Osteoblast (primary cell): ENCODE results near the gene TNFAIP8L1. TPM values are rescaled to one million over a fixed set of nuclear protein-coding genes. Genes with fewer than 3 reads are reported as not detected.
"Not testable (repeated sequence)": the region's sequence is repeated elsewhere in the genome, so short reads cannot be mapped to it uniquely, and the experiment has no call there.

Source experiments
- DNase-seq: peaks from one replicate; pipeline ENCODE4 v3.0.0; 2011; ENCODE audit warnings: low spot score, mixed read lengths; ENCODE audit not compliant: insufficient read length; ENCODE audit errors: missing footprints
- H2AFZ ChIP-seq: 2 replicates; pipeline ENCODE4 v1.6.0; 2011; ENCODE audit warnings: mild to moderate bottlenecking, low read length
- H3K27ac ChIP-seq: 2 replicates; pipeline ENCODE4 v1.5.1; 2011; ENCODE audit warnings: mild to moderate bottlenecking, low read depth, low read length, moderate library complexity
- H3K27me3 ChIP-seq: 2 replicates; pipeline ENCODE4 v1.6.0; 2012; ENCODE audit warnings: mild to moderate bottlenecking, control low read depth, inconsistent platforms, low read length, moderate library complexity; ENCODE audit not compliant: insufficient read depth
- H3K36me3 ChIP-seq: 2 replicates; pipeline ENCODE4 v1.5.1; 2011; ENCODE audit warnings: mild to moderate bottlenecking, low read length, control low read depth, moderate library complexity; ENCODE audit not compliant: insufficient read depth
- H3K4me1 ChIP-seq: 2 replicates; pipeline ENCODE4 v1.5.1; 2011; ENCODE audit warnings: mild to moderate bottlenecking, low read length, control low read depth, moderate library complexity; ENCODE audit not compliant: insufficient read depth
- H3K4me2 ChIP-seq: 2 replicates; pipeline ENCODE4 v1.6.0; 2011; ENCODE audit warnings: mild to moderate bottlenecking, low read length; ENCODE audit not compliant: insufficient read depth
- H3K4me3 ChIP-seq: fragments of 200-600 bp; sonication (generic); 3 replicates; pipeline ENCODE4 v1.5.1; 2012; ENCODE audit warnings: mild to moderate bottlenecking, low read length, inconsistent platforms; ENCODE audit not compliant: insufficient read depth
- H3K79me2 ChIP-seq: 2 replicates; pipeline ENCODE4 v1.6.0; 2012; ENCODE audit warnings: mild to moderate bottlenecking, low read length, control low read depth, inconsistent platforms; ENCODE audit not compliant: insufficient read depth
- H3K9me3 ChIP-seq: 2 replicates; pipeline ENCODE4 v1.5.1; 2011; ENCODE audit warnings: low read depth, low read length, control low read depth
- H4K20me1 ChIP-seq: 2 replicates; pipeline ENCODE4 v1.6.0; 2012; ENCODE audit warnings: mild to moderate bottlenecking, low read length, control low read depth; ENCODE audit not compliant: insufficient read depth
- total RNA-seq: library from RNA; depleted of rRNA; stranded (reverse); fragments of >200 nt; gene quantifications from 2 replicates; pipeline ENCODE4 v1.2.3, GENCODE V29; 2012
- TF ChIP-seq, protein P1 (sequence below): IDR thresholded peaks from 2 replicates; pipeline ENCODE4 v1.5.1; 2011; ENCODE audit warnings: mild to moderate bottlenecking, low read depth, low read length, moderate library complexity; ENCODE audit errors: extremely low read depth

TNFAIP8L1 gene
- total RNA-seq, 1 donor = 1.8 TPM

DNA sequence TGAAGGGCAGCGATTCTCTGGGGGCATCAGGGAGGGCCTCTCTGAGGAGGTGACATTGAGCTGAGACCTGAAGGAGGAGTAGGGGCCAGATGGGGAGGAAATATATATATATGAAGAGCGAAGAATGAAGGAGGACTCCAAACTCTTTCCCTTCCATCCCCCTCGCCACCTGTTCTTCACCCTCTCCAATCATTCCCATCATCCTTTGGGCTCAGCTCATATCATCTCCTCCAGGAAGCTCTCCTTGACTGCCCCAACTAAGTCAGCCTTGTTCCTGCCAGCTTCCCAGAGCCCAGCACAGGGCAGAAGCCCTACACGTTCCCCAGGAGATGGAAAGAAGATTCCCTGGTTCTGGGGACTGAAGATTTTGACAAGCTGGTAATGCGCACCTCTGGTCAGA, 46.9 kb upstream of the TNFAIP8L1 start:
- H3K4me2 ChIP-seq = no peak overlapping the region
- no peak overlapping the region for H3K27ac ChIP-seq
- no peaks in the 10 kb centered on the region for H4K20me1 ChIP-seq
- H3K79me2 ChIP-seq = no peaks in the 10 kb centered on the region
- H3K36me3 ChIP-seq = no peaks in the 10 kb centered on the region
- H2AFZ ChIP-seq = no peak overlapping the region
- H3K4me3 ChIP-seq = no peak overlapping the region
- peaks cover 16% of the 10 kb centered on the region for H3K27me3 ChIP-seq
- DNase-seq = peak; percentile 37
- TF ChIP-seq, protein P1, sequence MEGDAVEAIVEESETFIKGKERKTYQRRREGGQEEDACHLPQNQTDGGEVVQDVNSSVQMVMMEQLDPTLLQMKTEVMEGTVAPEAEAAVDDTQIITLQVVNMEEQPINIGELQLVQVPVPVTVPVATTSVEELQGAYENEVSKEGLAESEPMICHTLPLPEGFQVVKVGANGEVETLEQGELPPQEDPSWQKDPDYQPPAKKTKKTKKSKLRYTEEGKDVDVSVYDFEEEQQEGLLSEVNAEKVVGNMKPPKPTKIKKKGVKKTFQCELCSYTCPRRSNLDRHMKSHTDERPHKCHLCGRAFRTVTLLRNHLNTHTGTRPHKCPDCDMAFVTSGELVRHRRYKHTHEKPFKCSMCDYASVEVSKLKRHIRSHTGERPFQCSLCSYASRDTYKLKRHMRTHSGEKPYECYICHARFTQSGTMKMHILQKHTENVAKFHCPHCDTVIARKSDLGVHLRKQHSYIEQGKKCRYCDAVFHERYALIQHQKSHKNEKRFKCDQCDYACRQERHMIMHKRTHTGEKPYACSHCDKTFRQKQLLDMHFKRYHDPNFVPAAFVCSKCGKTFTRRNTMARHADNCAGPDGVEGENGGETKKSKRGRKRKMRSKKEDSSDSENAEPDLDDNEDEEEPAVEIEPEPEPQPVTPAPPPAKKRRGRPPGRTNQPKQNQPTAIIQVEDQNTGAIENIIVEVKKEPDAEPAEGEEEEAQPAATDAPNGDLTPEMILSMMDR = no peak
- no peaks in the 10 kb centered on the region for H3K9me3 ChIP-seq
- no peaks in the 10 kb centered on the region for H3K4me1 ChIP-seq

DNA sequence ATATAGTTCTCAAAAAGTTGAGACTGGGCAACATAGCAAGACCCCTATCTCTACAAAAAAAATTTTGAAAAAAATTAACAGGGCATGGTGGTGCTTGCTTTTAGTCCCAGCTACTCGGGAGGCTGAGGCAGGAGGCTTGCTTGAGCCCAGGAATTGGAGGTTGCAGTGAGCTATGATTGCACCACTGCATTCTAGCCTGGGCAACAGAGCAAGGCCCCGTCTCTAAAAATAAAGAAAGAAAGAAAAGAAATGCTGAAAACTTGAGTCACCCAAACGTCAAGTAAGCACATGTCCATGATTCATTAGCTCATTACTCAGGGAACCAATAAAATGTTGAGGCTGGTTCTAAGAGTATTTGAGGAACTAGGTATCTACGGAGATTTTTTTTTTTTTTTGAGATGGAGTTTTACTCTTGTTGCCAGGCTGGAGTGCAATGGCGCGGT, 45.9 kb upstream of the TNFAIP8L1 start:
- Histone ChIP-seq H3K36me3 (no peaks in the 10 kb centered on the region), H2AFZ (no peak overlapping the region), H3K79me2 (no peaks in the 10 kb centered on the region), H3K4me3 (no peak overlapping the region), H3K4me1 (no peaks in the 10 kb centered on the region), H3K4me2 (no peak overlapping the region), H3K27me3 (peaks cover 16% of the 10 kb centered on the region), H4K20me1 (no peaks in the 10 kb centered on the region), H3K27ac (no peak overlapping the region), H3K9me3 (no peaks in the 10 kb centered on the region)
- TF ChIP-seq, protein P1 = no peak
- DNase-seq = peak; percentile 89

DNA sequence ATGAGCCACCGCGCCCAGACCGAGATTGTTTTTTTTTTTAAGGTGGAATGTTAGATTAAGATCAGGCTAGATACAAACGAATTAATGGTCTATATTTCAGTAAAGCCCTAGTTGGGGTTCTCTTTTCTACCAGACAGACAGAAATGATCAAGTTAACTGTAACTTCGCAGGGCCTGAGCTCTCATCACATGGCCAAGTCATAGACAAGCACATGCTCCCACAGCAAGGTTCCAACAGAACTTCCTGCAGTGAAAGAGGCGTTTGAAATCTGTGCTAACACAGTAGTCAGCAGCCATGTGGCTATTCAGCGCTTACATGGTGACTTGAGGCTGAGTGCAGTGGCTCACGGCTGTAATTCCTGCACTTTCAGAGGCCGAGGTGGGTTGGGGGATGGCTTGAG, 45.1 kb upstream of the TNFAIP8L1 start:
- no peaks in the 10 kb centered on the region for H4K20me1 ChIP-seq
- no peak overlapping the region for H2AFZ ChIP-seq
- DNase-seq = peak; percentile 57
- no peak overlapping the region for H3K4me2 ChIP-seq
- H3K79me2 ChIP-seq = no peaks in the 10 kb centered on the region
- peaks cover 21% of the 10 kb centered on the region for H3K27me3 ChIP-seq
- no peaks in the 10 kb centered on the region for H3K36me3 ChIP-seq
- no peaks in the 10 kb centered on the region for H3K4me1 ChIP-seq
- H3K4me3 ChIP-seq = no peak overlapping the region
- TF ChIP-seq, protein P1 = no peak
- no peaks in the 10 kb centered on the region for H3K9me3 ChIP-seq
- H3K27ac ChIP-seq = no peak overlapping the region

DNA sequence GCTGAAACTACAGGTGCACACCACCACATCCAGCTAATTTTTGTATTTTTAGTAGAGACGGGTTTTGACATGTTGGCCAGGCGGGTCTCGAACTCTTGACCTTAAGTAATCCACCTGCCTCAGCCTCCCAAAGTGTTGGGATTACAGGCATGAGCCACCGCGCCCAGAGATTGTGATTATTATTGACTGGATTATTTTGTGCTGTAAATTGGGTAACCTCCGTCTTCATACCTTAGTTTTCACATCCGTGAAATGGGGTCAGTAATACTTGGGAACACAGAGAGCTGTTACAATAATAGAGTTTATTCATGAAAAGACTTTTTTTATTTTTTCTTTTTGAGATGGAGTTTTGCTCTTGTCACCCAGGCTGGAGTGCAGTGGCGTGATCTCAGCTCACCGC, 44.2 kb upstream of the TNFAIP8L1 start:
- not testable (repeated sequence) for H2AFZ ChIP-seq, H3K79me2 ChIP-seq, H3K36me3 ChIP-seq, H3K4me3 ChIP-seq, H3K4me2 ChIP-seq, H3K9me3 ChIP-seq, H4K20me1 ChIP-seq, H3K4me1 ChIP-seq, H3K27ac ChIP-seq
- DNase-seq = peak; percentile 2
- H3K27me3 ChIP-seq = peaks cover 21% of the 10 kb centered on the region
